GM21526 (cell line): Measurements from ENCODE around the gene USP10.
A peak's percentile ranks its signal among the peaks of the same experiment; 100 is the strongest.
"Not testable (repeated sequence)": the region's sequence is repeated elsewhere in the genome, so short reads cannot be mapped to it uniquely, and the experiment has no call there.

Experiments used
- ATAC-seq: cut with Tn5 transposase; IDR thresholded peaks from one replicate; pipeline ENCODE4 v1.9.1; 2021; ENCODE audit warnings: moderate library complexity; ENCODE audit not compliant: unreplicated experiment, low FRiP score

USP10 gene

GRCh38 chr16:84692451-84693214 lies 7.2 kb upstream of the USP10 start:
- no peak for ATAC-seq

GRCh38 chr16:84693869-84694268 lies 5.9 kb upstream of the USP10 start:
- ATAC-seq, result not testable (repeated sequence)

GRCh38 chr16:84694980-84695379 lies 4.8 kb upstream of the USP10 start:
- ATAC-seq, result no peak

- no peak for ATAC-seq
Measured at GRCh38 chr16:84699147-84699711, 571 bp upstream of the USP10 start.

- ATAC-seq, result peak; percentile 35
Measured at GRCh38 chr16:84700446-84701300, 873 bp downstream of the USP10 start.

- no peak for ATAC-seq
Measured at GRCh38 chr16:84703681-84704080, 3.9 kb downstream of the USP10 start.

GRCh38 chr16:84704253-84704652 lies 4.5 kb downstream of the USP10 start:
- ATAC-seq, result no peak

GRCh38 chr16:84706856-84707255 lies 7.1 kb downstream of the USP10 start:
- ATAC-seq, result no peak

GRCh38 chr16:84709609-84710008 lies 9.8 kb downstream of the USP10 start:
- ATAC-seq, result no peak

- ATAC-seq, result no peak
Measured at GRCh38 chr16:84710686-84711085, 10.9 kb downstream of the USP10 start.

GRCh38 chr16:84712138-84712671 lies 12.4 kb downstream of the USP10 start:
- ATAC-seq, result no peak

- no peak for ATAC-seq
Measured at GRCh38 chr16:84712801-84713775, 13.3 kb downstream of the USP10 start.

GRCh38 chr16:84714028-84714427 lies 14.2 kb downstream of the USP10 start:
- no peak for ATAC-seq

GRCh38 chr16:84715424-84715823 lies 15.6 kb downstream of the USP10 start:
- no peak for ATAC-seq

GRCh38 chr16:84715854-84716253 lies 16.1 kb downstream of the USP10 start:
- ATAC-seq, result no peak

GRCh38 chr16:84716740-84717139 lies 16.9 kb downstream of the USP10 start:
- ATAC-seq, result no peak

- ATAC-seq, result no peak
Measured at GRCh38 chr16:84717484-84717883, 17.7 kb downstream of the USP10 start.

- no peak for ATAC-seq
Measured at GRCh38 chr16:84720177-84720579, 20.4 kb downstream of the USP10 start.

- ATAC-seq, result no peak
Measured at GRCh38 chr16:84722068-84722467, 22.3 kb downstream of the USP10 start.

- ATAC-seq, result no peak
Measured at GRCh38 chr16:84723906-84724305, 24.1 kb downstream of the USP10 start.
